Measurements from ENCODE around the gene ZDHHC14. TPM values are rescaled to one million over a fixed set of nuclear protein-coding genes. Genes with fewer than 3 reads are reported as not detected.
A peak's percentile ranks its signal among the peaks of the same experiment; 100 is the strongest.

The ZDHHC14 gene
- total RNA-seq, 1 donor from 2014 or later, result 5.1 TPM

DNA sequence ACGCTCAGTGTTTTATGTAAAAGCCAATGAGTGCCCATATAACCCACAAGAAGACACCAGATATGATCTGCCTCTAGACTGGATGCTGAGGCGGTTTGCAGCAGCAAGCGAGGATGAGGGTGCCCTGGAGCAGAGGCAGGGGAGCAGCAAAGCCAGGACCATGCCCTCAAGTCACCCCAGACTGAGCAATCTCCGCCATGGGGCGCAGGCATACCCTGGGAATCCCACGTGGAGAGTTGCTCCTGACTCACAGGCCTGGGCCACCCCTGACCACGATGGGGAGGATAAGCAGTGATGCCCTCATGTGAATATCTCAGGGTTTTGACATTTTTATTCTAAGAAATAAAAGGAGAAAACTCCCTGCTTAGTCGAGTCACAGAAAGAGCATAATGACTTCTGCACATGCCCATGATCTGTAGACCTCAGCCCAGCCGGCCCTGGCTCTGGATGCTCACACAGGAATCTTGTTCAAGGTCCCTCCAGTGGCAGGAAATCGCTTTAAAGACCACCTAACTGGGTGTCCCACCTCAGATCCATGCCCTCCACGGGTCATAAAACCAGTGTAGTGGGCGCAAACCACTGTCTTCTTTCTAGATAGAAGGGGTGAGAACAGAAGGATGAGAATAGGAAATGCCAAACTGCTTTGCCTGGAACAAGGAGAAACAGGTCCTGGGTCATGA is 303.8 kb downstream of the ZDHHC14 start:
- no peak overlapping the region for H3K4me3 Mint-ChIP-seq (ENCODE audit: unreplicated experiment)
- H3K4me1 Mint-ChIP-seq (ENCODE audit: low read depth, unreplicated experiment), result peaks cover 15% of the 10 kb centered on the region

DNA sequence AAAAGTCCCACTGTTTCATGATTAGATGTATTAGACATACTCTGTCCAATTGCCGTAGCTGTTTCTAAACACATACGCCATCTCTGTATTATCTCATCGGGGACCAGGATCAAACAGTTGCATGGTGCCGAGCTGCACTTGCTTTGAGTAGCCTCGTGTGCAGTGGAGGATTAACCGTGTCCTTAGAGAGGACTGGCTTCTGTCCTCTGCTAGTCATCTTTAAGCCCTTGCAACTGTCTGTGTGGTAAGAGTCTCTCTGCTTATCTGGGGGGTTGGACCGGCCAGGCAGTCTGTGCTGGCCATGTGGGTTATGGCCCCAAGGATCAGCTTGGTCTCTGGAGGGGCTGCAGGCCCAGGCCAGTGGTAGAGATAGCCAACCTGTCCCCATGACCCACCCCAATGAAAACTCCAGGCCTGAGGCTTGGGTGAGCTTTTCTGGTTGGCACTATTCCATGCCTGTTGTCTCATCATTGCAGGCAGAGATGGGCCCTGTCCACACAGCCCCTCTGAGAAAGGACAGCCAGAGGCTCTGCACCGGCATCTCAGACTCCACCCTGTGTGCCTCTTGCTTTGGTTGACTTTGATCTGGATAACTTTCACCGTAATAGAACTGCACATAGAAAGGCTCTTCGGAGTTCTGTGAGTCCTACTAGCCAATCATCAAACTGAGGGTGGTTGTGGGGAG is 304.7 kb downstream of the ZDHHC14 start:
- H3K36me3 Mint-ChIP-seq (ENCODE audit: unreplicated experiment), result peaks cover 4% of the 10 kb centered on the region
- no peak overlapping the region for H3K27ac Mint-ChIP-seq (ENCODE audit: unreplicated experiment)
- H3K4me1 Mint-ChIP-seq (ENCODE audit: low read depth, unreplicated experiment), result peaks cover 24% of the 10 kb centered on the region
- H3K27me3 Mint-ChIP-seq (ENCODE audit: unreplicated experiment), result peaks cover 6% of the 10 kb centered on the region
- H3K9me3 Mint-ChIP-seq (ENCODE audit: unreplicated experiment), result peaks cover 8% of the 10 kb centered on the region
- DNase-seq, result no peak
- no peak overlapping the region for H3K4me3 Mint-ChIP-seq (ENCODE audit: unreplicated experiment)
- TF ChIP-seq, protein P1, sequence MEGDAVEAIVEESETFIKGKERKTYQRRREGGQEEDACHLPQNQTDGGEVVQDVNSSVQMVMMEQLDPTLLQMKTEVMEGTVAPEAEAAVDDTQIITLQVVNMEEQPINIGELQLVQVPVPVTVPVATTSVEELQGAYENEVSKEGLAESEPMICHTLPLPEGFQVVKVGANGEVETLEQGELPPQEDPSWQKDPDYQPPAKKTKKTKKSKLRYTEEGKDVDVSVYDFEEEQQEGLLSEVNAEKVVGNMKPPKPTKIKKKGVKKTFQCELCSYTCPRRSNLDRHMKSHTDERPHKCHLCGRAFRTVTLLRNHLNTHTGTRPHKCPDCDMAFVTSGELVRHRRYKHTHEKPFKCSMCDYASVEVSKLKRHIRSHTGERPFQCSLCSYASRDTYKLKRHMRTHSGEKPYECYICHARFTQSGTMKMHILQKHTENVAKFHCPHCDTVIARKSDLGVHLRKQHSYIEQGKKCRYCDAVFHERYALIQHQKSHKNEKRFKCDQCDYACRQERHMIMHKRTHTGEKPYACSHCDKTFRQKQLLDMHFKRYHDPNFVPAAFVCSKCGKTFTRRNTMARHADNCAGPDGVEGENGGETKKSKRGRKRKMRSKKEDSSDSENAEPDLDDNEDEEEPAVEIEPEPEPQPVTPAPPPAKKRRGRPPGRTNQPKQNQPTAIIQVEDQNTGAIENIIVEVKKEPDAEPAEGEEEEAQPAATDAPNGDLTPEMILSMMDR (IDR thresholded peaks at IDR 0.05; ENCODE audit: partially characterized antibody, unreplicated experiment), result no peak

More for the DNA sequence above, 303.8 kb downstream of the ZDHHC14 start:
- no peak overlapping the region for H3K27ac Mint-ChIP-seq (ENCODE audit: unreplicated experiment)
- TF ChIP-seq, protein P1 (IDR thresholded peaks at IDR 0.05; ENCODE audit: partially characterized antibody, unreplicated experiment), result no peak
- DNase-seq, result no peak
- H3K27me3 Mint-ChIP-seq (ENCODE audit: unreplicated experiment), result peaks cover 3% of the 10 kb centered on the region
- no peaks in the 10 kb centered on the region for H3K36me3 Mint-ChIP-seq (ENCODE audit: unreplicated experiment)
- H3K9me3 Mint-ChIP-seq (ENCODE audit: unreplicated experiment), result peaks cover 5% of the 10 kb centered on the region

DNA sequence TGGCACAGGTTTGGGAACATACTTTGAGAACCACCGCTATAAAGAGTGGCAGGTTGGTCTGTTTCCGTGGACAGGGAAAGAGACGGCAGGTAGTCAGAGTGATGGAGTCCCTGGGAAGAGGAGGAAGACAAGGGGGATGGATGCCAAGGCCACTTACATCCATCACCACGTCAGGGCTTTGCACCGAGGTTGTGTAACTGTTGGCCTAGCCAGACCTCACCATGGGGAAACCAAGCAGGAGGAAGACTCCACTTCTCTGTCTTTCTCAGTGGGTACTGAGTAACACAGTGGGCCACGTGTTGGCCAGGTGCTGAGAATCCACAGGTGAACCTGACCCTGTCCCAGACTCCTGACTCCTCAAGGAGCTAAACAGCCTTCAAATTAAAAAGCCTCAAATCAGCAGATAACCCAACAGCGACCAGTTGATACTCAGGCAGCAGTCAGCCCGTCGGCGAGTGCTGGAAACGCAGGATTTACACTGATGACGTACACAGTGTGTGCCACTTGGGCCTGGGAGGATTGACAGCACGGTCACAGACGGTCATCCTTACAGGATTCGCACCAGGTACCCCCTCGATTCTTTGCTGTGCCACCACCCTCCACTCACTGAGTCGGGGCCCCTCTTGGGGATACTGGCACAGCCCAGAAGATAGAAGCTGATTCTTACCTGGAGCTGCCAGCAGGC is 307.4 kb downstream of the ZDHHC14 start:
- Mint-ChIP-seq H3K4me3 (ENCODE audit: unreplicated experiment) (no peak overlapping the region), H3K27me3 (ENCODE audit: unreplicated experiment) (peaks cover 9% of the 10 kb centered on the region), H3K9me3 (ENCODE audit: unreplicated experiment) (peaks cover 8% of the 10 kb centered on the region), H3K4me1 (ENCODE audit: low read depth, unreplicated experiment) (peaks cover 25% of the 10 kb centered on the region), H3K36me3 (ENCODE audit: unreplicated experiment) (peaks cover 4% of the 10 kb centered on the region), H3K27ac (ENCODE audit: unreplicated experiment) (no peak overlapping the region)
- TF ChIP-seq, protein P1 (IDR thresholded peaks at IDR 0.05; ENCODE audit: partially characterized antibody, unreplicated experiment), result no peak
- DNase-seq, result no peak

DNA sequence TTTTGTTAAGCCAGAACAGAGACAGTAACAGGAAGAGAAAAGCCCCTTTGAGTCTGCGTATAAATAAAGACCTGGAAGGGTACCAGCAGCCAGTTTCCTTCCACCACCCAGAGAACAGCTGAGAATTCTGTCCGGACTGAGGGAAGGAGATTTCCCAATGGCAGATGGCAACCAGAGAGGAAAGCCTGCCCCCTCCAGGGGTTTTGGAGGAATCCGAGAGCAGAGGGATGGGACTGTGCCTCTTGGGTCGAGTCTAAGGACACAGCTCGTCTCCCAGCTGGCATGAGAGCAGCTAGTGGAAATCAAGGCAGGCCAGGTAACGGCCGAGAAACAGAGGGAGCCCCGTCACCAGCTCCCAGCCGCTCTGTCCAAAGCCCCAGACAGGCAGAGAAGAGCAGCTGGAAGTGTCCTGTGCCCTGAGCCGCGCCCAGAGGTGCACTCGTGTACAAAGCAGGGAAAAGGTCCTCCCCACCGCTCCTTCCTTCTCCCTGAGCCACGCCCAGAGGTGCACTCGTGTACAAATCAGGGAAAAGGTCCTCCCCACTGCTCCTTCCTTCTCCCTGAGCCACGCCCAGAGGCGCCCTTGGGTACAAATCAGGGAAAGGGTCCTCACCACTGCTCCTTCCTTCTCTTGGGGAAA is 308.1 kb downstream of the ZDHHC14 start:
- Mint-ChIP-seq H3K36me3 (ENCODE audit: unreplicated experiment) (peaks cover 4% of the 10 kb centered on the region), H3K9me3 (ENCODE audit: unreplicated experiment) (peaks cover 8% of the 10 kb centered on the region), H3K27ac (ENCODE audit: unreplicated experiment) (peak overlapping the region; percentile 54), H3K4me3 (ENCODE audit: unreplicated experiment) (peak overlapping the region; percentile 14), H3K4me1 (ENCODE audit: low read depth, unreplicated experiment) (peaks cover 23% of the 10 kb centered on the region), H3K27me3 (ENCODE audit: unreplicated experiment) (peaks cover 9% of the 10 kb centered on the region)
- no peak for DNase-seq
- TF ChIP-seq, protein P1 (IDR thresholded peaks at IDR 0.05; ENCODE audit: partially characterized antibody, unreplicated experiment), result no peak

Data from glutamatergic neuron (in vitro differentiated cells).